ENCODE data around the gene ARHGAP32. TPM values are rescaled to one million over a fixed set of nuclear protein-coding genes. Genes with fewer than 3 reads are reported as not detected.

The ARHGAP32 gene
- total RNA-seq, 1 donor from 2014 or later, result 25.7 TPM

DNA sequence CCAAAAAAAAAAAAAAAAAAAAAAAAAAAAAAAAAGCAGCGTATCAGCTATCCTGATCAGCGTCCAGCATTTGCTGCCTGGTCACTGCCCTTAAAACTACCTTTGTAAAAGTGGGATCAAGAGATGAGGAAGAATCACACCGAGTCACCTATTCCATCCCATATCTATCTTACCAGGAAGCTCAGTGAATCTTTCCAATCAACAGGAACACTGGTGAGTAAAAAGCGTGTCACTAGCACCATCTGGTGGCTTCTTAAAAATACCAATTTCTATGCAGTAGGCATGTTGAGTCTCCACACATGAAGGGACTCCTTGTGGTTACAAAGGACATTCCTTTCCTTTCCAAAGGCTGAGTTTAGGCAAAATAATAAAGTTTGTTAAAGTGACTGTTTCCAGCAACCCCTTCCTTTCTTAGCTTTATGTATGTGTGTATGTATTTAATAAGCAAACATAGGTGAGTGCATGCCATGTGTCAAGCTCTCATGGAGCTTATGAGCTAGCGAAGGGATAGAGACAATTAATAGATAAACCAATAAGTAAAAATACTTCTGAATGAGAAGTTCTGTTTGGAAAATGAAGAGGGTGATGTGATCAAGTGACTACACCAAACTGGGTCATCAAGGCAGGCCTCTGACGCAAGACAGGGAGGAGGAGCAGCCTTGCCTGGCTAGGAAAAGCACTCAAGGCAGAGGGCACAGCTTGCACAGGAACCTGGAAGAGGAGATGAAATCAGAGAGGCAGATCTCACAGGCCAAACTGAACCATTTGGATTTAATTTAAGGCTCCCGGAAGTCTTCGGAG lies 235.5 kb downstream of the ARHGAP32 start:
- Histone ChIP-seq H3K27me3 (no peaks in the 10 kb centered on the region), H3K4me1 (no peaks in the 10 kb centered on the region), H3K36me3 (no peaks in the 10 kb centered on the region), H3K4me3 (no peak overlapping the region), H3K27ac (no peak overlapping the region), H3K9me3 (no peaks in the 10 kb centered on the region)
- TF ChIP-seq, protein P1, sequence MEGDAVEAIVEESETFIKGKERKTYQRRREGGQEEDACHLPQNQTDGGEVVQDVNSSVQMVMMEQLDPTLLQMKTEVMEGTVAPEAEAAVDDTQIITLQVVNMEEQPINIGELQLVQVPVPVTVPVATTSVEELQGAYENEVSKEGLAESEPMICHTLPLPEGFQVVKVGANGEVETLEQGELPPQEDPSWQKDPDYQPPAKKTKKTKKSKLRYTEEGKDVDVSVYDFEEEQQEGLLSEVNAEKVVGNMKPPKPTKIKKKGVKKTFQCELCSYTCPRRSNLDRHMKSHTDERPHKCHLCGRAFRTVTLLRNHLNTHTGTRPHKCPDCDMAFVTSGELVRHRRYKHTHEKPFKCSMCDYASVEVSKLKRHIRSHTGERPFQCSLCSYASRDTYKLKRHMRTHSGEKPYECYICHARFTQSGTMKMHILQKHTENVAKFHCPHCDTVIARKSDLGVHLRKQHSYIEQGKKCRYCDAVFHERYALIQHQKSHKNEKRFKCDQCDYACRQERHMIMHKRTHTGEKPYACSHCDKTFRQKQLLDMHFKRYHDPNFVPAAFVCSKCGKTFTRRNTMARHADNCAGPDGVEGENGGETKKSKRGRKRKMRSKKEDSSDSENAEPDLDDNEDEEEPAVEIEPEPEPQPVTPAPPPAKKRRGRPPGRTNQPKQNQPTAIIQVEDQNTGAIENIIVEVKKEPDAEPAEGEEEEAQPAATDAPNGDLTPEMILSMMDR (IDR thresholded peaks at IDR 0.05), result peak; percentile 76
- DNase-seq (no peak), ATAC-seq (peak; percentile 87)
- intact Hi-C loops (cut with DNase I), result loop anchor here (2.0 to 10.0 kb wide), 2 partner anchors 72 to 802 kb away; no protein-coding TSS in a partner anchor

DNA sequence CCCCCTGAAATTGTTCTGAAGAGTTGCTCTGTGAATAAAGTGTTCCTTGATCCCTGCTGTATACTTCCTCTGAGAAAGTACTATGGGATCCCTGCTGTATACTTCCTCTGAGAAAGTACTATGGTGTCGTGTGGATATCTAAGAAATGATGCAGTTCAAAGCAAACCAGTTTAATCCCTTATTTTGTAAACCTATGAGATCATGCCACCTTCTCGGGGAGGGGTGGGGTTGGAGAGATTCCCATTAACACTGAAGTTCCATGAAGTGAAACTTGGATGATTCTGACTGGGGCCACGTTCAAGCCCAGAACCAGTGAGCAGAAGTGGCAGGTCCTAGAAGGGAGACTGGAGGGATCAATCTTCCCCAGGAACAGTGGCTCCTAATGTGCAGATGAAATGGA lies 236.5 kb downstream of the ARHGAP32 start:
- Histone ChIP-seq H3K4me1 (no peaks in the 10 kb centered on the region), H3K27ac (no peak overlapping the region), H3K27me3 (no peaks in the 10 kb centered on the region), H3K9me3 (no peaks in the 10 kb centered on the region), H3K36me3 (no peaks in the 10 kb centered on the region), H3K4me3 (no peak overlapping the region)
- no peak for DNase-seq
- ATAC-seq, result no peak
- intact Hi-C loops (cut with DNase I), result loop anchor here (2.0 to 10.0 kb wide), 2 partner anchors 71 to 801 kb away; no protein-coding TSS in a partner anchor
- TF ChIP-seq, protein P1 (IDR thresholded peaks at IDR 0.05), result no peak

DNA sequence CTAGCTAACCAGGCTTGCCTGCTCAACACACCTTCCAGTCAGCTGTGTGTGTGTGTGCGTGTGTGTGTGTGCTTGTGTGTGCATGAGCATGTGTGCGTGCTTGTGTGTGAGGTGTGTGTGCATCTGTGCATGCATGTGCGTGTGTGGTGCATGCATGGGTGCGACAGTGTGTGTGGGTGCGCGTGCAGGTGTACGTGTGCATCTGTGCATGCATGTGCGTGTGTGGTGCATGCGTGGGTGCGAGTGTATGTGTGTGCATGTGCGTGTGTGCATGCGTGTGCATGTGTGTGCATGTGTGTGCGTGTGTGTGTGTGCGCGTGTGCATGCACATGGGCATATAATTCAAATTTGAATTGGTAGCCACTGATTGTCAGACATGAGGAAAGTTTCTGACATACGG lies 239.0 kb downstream of the ARHGAP32 start:
- ATAC-seq, result no peak
- intact Hi-C loops (cut with DNase I), result loop anchor here (10.0 kb wide), 1 partner anchor 798 kb away; no protein-coding TSS in a partner anchor

DNA sequence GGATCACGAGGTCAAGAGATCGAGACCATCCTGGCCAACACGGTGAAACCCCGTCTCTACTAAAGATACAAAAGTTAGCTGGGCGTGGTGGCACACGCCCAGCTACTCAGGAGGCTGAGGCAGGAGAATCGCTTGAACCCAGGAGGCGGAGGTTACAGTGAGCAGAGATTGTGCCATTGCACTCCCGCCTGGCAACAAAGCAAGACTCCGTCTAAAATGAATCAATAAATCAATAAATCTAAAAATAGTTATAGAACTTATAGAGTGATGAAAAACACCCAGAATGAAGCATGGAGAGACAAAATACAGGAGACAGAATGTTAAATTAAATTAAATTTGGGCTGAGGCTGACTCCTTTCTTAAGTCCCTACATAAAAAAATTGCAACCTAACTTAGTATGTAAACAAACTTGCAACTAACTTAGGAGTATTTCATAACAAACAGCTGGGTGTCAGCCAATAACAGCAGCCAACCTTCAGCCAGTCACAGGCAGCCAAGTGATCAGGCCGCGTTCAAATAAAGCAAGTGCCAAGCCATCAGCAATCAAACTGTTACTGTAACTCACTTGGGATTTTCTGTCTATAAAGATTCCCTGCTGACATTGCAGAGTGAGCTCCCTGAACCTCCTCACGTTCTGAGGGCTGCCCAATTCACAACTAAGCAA lies 242.2 kb downstream of the ARHGAP32 start:
- DNase-seq (no peak), ATAC-seq (no peak)
- no peaks in the 10 kb centered on the region for H3K4me1 ChIP-seq
- no peaks in the 10 kb centered on the region for H3K36me3 ChIP-seq
- H3K27ac ChIP-seq, result no peak overlapping the region
- TF ChIP-seq, protein P1 (IDR thresholded peaks at IDR 0.05), result no peak
- intact Hi-C loops (cut with DNase I), result loop anchor here (10.0 kb wide), 1 partner anchor 795 kb away; no protein-coding TSS in a partner anchor
- H3K9me3 ChIP-seq, result no peaks in the 10 kb centered on the region
- H3K27me3 ChIP-seq, result no peaks in the 10 kb centered on the region
- H3K4me3 ChIP-seq, result no peak overlapping the region

More for the DNA sequence above, 239.0 kb downstream of the ARHGAP32 start:
- no peaks in the 10 kb centered on the region for H3K36me3 ChIP-seq
- H3K27me3 ChIP-seq, result no peaks in the 10 kb centered on the region
- no peaks in the 10 kb centered on the region for H3K9me3 ChIP-seq
- H3K27ac ChIP-seq, result no peak overlapping the region
- no peak for DNase-seq
- H3K4me1 ChIP-seq, result no peaks in the 10 kb centered on the region
- TF ChIP-seq, protein P1 (IDR thresholded peaks at IDR 0.05), result no peak
- H3K4me3 ChIP-seq, result no peak overlapping the region

DNA sequence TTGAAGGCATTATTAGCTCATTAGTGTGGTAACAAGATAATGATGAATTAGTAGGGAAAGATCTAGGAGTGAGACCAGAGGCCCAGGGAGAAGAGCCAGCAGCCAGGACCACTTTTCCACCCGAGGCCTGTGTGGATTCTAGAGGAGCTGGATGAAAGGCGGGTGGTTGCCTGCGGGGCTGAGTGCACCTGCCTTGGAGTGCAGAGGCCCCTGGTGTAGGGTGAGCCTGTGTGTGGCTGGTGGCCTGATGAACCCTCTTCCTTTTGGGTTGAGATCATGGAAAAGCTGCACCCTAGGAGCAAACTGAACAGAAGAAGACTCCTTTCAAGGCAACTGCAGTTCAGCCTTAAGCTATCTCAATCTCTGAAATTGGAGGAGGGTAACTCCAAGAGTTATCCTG lies 243.5 kb downstream of the ARHGAP32 start:
- Histone ChIP-seq H3K27ac (no peak overlapping the region), H3K36me3 (no peaks in the 10 kb centered on the region), H3K4me1 (no peaks in the 10 kb centered on the region), H3K27me3 (no peaks in the 10 kb centered on the region), H3K4me3 (no peak overlapping the region), H3K9me3 (no peaks in the 10 kb centered on the region)
- TF ChIP-seq, protein P1 (IDR thresholded peaks at IDR 0.05), result peak; percentile 23
- DNase-seq, result no peak
- intact Hi-C loops (cut with DNase I), result no loop called here
- peak; percentile 62 for ATAC-seq
